Activated T-cell treated with anti-CD3 and anti-CD28 coated beads for 4 hours (primary cell): ENCODE measurements around the gene PAQR9.

ENCODE experiments used
- DNase-seq: peaks from one replicate; pipeline ENCODE4 v3.0.0-alpha.2; 2020

PAQR9 gene

DNA sequence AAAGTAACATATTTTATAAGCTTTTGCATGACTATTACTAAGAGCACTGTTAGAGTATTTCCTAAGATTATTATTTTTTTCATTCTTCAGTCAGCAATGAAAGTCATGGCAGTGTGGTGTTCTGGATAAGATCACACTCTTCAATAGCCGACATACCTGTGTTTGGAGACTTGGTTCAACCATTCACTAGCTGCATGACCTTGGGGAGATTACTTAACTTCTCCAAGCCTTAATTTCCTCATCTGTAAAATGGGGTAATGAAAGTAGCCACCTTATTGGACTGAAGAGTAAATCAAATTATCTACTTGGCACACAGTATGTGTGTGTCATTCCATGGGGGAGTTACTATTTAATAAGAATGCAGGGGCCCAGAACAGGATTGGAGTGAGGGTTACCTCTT is 50.0 kb downstream of the PAQR9 start:
- DNase-seq = no peak

DNA sequence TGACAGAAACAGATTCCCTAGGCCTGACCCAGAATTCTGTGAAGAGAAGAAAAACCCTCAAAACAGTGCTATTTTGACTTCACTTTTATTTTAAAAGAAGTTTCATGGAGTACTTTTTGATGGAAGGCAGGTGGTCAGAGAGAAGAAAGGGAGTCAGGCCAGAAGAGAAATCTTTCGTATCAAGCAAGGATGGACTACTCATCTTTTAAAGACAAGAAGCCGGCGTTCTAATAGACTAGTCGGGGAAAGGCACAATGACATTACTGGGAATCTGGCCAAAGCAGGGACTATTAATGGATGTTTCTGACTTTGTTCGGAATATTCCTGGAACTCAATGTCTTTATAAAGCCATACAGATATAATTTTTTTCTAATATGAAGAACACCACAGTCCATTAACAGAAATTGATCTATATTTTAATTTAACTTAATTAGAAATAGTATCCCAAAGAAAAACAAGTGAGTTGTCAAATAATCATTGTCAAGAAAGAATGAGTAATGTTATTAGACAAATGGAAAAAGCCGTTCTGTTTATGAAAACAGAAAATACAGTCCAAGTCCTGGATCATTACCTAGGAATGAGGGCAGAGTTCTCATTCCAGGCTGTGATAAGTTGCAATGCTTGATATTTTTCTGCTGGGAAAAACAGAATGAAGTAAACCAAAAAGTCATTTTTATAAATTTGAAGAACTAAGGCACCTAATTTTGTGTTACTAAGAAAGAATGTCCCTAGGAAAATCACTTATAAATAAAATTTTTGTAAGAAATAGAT is 50.9 kb downstream of the PAQR9 start:
- DNase-seq = no peak
